Effector memory CD4-positive, alpha-beta T cell (primary cell): Measurements from ENCODE around the gene CEP250.
"Not testable (repeated sequence)": the region's sequence is repeated elsewhere in the genome, so short reads cannot be mapped to it uniquely, and the experiment has no call there.

Experiments used
- DNase-seq, 3 donors: peaks; one replicate each; pipeline ENCODE4 v3.0.0-alpha.2; 2020
- H3K27ac ChIP-seq: 2 replicates; pipeline ENCODE4 v1.7.0; 2013; ENCODE audit warnings: mild to moderate bottlenecking, low read length, moderate library complexity; ENCODE audit not compliant: insufficient read depth, poor library complexity, severe bottlenecking
- H3K27me3 ChIP-seq: replicated peaks from 2 replicates; pipeline ENCODE4 v1.7.0; 2013; ENCODE audit warnings: mild to moderate bottlenecking, low read length; ENCODE audit not compliant: insufficient read depth, control insufficient read depth, poor library complexity, severe bottlenecking
- H3K36me3 ChIP-seq: 2 replicates; pipeline ENCODE4 v1.7.0; 2013; ENCODE audit warnings: mild to moderate bottlenecking, low read length, moderate library complexity; ENCODE audit not compliant: control insufficient read depth, insufficient read depth
- H3K4me1 ChIP-seq: 2 replicates; pipeline ENCODE4 v1.7.0; 2013; ENCODE audit warnings: low read length, mild to moderate bottlenecking; ENCODE audit not compliant: control insufficient read depth, insufficient read depth, poor library complexity, severe bottlenecking
- H3K4me3 ChIP-seq: 2 replicates; pipeline ENCODE4 v1.7.0; 2013; ENCODE audit warnings: low read length, low read depth, mild to moderate bottlenecking; ENCODE audit not compliant: insufficient read depth, poor library complexity, severe bottlenecking
- H3K9me3 ChIP-seq: 2 replicates; pipeline ENCODE4 v1.7.0; 2013; ENCODE audit warnings: mild to moderate bottlenecking, low read length, moderate library complexity; ENCODE audit not compliant: control insufficient read depth

Gene CEP250

DNA sequence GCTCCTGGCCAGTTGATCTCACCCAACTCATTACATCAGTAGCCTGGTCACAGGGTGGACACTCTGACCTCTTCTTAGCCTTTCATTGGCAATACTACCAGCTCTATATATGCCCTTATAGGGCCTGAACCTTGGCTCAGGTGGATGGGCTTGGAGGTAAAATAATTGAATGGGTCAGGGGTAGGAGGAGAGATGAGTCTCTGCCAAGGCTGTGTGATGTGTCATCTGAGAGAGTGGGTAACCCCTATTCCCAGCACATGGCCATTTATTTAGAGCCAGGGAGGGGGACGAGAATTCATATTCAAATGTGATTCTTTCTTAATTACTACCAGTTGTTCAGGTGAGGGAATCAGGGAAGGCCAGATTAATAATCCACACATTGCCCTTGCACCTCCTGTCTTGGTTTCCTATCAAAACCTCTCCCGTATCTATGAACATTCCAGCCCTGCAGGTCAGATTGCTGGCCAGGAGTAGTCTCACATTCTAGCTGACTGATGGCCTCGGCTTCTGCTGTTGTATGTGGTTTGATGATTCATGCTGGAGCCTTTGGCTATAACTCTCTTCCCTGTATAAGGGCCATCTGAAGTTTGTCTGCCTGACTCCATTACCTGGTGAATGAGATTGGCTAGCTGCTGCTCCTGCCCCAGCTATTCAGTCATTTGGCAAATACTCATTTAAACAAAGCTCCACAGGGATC lies 60.7 kb downstream of the CEP250 start:
- no peaks in the 10 kb centered on the region for H3K27me3 ChIP-seq
- H3K9me3 ChIP-seq, result no peaks in the 10 kb centered on the region
- no peak overlapping the region for H3K4me3 ChIP-seq
- peaks cover 28% of the 10 kb centered on the region for H3K36me3 ChIP-seq
- no peak overlapping the region for H3K27ac ChIP-seq
- DNase-seq, result no peak
- H3K4me1 ChIP-seq, result no peaks in the 10 kb centered on the region

GRCh38 chr20:35517125-35517524 lies 61.7 kb downstream of the CEP250 start:
- peaks cover 17% of the 10 kb centered on the region for H3K36me3 ChIP-seq
- H3K27me3 ChIP-seq, result no peaks in the 10 kb centered on the region
- no peaks in the 10 kb centered on the region for H3K9me3 ChIP-seq
- H3K4me1 ChIP-seq, result no peaks in the 10 kb centered on the region
- no peak overlapping the region for H3K4me3 ChIP-seq
- H3K27ac ChIP-seq, result no peak overlapping the region
- no peak for DNase-seq

DNA sequence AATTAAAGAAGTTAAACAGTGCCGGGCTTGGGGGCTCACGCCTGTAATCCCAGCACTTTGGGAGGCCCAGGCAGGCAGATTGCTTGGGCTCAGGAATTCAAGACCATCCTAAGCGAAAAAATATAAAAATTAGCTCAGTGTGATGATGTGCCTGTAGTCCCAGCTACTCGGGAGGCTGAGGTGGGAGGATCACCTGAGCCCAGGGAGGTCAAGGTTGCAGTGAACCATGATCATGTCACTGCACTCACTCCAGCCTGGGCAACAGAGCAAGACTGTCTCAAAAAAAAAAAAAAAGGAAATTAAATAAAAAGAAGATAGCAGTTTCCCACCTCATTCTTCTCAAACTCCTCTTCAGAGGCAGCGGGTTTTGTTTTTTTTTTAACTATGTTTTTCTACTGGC lies 62.4 kb downstream of the CEP250 start:
- not testable (repeated sequence) for H3K9me3 ChIP-seq, H3K4me1 ChIP-seq, H3K27ac ChIP-seq, DNase-seq, H3K27me3 ChIP-seq, H3K4me3 ChIP-seq
- peaks cover 14% of the 10 kb centered on the region for H3K36me3 ChIP-seq

DNA sequence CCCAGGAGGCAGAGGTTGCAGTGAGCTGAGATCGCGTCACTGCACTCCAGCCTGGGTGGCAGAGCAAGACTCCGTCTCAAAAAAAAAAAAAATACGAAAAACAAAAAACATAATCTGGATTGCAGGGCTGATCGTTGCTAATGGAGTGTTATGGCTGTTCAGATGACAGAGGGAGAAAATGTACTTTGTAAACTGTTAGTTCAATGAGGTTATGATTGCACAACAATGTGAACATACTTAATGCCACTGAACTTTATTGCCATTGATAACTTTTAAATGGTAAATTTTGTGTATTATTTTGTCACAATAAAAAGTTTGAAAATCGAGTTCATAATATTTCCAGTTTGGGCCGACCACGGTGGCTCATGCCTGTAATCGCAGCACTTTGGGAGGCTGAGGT lies 63.6 kb downstream of the CEP250 start:
- no peaks in the 10 kb centered on the region for H3K4me1 ChIP-seq
- no peak for DNase-seq
- H3K36me3 ChIP-seq, result peaks cover 8% of the 10 kb centered on the region
- no peak overlapping the region for H3K4me3 ChIP-seq
- H3K9me3 ChIP-seq, result no peaks in the 10 kb centered on the region
- no peak overlapping the region for H3K27ac ChIP-seq
- no peaks in the 10 kb centered on the region for H3K27me3 ChIP-seq

GRCh38 chr20:35523298-35523888 lies 68.0 kb downstream of the CEP250 start:
- no peak for DNase-seq
- Histone ChIP-seq H3K27me3 (no peaks in the 10 kb centered on the region), H3K4me1 (no peaks in the 10 kb centered on the region), H3K36me3 (no peaks in the 10 kb centered on the region), H3K9me3 (no peaks in the 10 kb centered on the region), H3K27ac (no peak overlapping the region), H3K4me3 (no peak overlapping the region)

DNA sequence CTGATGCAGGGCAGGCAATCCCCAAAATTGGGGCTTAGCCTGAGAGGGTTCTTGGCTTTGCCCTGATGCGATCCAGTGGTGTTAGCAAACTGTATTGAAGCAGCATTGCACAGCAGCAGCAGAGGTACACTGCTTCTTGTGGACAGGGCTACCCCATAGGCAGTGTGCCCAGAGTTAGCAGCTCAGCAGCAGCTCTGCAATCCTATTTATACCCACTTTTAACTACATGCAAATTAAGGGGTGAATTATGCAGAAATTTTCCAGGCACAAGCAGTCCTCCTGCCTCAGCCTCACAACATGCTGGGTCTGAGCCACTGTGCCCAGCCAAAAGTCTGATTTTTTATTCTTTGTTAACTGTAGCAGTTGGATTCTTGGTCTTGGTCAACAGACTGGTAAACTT lies 70.2 kb downstream of the CEP250 start:
- H3K27me3 ChIP-seq, result no peaks in the 10 kb centered on the region
- no peaks in the 10 kb centered on the region for H3K4me1 ChIP-seq
- no peak for DNase-seq
- H3K4me3 ChIP-seq, result no peak overlapping the region
- H3K9me3 ChIP-seq, result no peaks in the 10 kb centered on the region
- no peak overlapping the region for H3K27ac ChIP-seq
- no peaks in the 10 kb centered on the region for H3K36me3 ChIP-seq

GRCh38 chr20:35527122-35527769 lies 71.8 kb downstream of the CEP250 start:
- no peaks in the 10 kb centered on the region for H3K27me3 ChIP-seq
- H3K4me3 ChIP-seq, result no peak overlapping the region
- no peak overlapping the region for H3K27ac ChIP-seq
- no peaks in the 10 kb centered on the region for H3K36me3 ChIP-seq
- H3K4me1 ChIP-seq, result no peaks in the 10 kb centered on the region
- no peak for DNase-seq
- no peaks in the 10 kb centered on the region for H3K9me3 ChIP-seq

DNA sequence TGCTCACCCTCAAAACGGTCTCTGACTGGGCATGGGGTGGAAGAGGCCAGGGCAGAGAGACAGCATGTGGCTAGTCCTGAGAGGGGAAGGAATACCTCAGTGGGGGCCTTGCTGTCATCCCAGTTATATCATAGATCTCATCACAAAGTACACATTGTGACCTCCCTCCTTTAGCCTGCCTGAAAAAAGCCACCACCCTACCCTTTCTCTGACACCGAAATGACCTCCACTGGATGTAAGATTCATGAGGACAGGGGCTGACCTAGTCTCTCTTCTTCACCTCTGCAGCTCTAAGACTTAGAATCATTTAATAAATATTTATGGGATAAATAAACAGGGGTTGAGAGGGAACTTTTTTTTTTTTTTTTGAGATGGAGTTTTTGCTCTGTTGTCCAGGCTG lies 74.2 kb downstream of the CEP250 start, which contains the start of gene C20orf173:
Gene C20orf173 (minus strand): TSS at position 101 of the 400 bp plus-strand sequence. CDS start 279 bp downstream, outside the sequence.
- Histone ChIP-seq H3K4me3 (no peak within 1 kb of the TSS), H3K4me1 (no peaks in the 10 kb centered on the region), H3K27ac (no peak within 1 kb of the TSS), H3K36me3 (no peaks in the 10 kb centered on the region), H3K9me3 (no peaks in the 10 kb centered on the region), H3K27me3 (no peaks in the 10 kb centered on the region)
- no peak for DNase-seq

DNA sequence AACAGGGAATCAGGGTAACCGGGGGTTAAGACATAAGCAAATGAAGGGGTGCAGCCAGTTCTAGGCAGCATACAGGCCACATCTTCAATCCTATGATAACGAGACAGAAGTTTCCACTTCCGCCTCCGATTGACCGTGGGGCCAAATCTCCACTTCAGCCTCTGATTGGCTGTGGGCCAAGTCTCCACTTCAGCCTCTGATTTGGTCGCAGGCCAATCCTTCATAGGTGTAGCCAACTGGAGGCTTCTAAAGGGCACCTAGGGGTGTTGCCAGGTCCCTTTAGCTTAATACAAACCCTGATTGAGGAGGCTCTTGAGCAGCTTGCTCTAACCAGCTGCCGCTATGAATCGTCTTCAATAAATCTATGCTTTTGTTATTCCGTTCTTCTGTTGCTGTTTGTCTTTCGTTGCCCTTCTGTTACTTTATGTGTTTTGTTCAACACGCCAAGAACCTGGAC lies 84.4 kb downstream of the CEP250 start:
- DNase-seq, result no peak
- H3K4me1 ChIP-seq, result peaks cover 3% of the 10 kb centered on the region
- H3K9me3 ChIP-seq, result no peaks in the 10 kb centered on the region
- H3K27ac ChIP-seq, result no peak overlapping the region
- no peaks in the 10 kb centered on the region for H3K36me3 ChIP-seq
- no peak overlapping the region for H3K4me3 ChIP-seq
- no peaks in the 10 kb centered on the region for H3K27me3 ChIP-seq

DNA sequence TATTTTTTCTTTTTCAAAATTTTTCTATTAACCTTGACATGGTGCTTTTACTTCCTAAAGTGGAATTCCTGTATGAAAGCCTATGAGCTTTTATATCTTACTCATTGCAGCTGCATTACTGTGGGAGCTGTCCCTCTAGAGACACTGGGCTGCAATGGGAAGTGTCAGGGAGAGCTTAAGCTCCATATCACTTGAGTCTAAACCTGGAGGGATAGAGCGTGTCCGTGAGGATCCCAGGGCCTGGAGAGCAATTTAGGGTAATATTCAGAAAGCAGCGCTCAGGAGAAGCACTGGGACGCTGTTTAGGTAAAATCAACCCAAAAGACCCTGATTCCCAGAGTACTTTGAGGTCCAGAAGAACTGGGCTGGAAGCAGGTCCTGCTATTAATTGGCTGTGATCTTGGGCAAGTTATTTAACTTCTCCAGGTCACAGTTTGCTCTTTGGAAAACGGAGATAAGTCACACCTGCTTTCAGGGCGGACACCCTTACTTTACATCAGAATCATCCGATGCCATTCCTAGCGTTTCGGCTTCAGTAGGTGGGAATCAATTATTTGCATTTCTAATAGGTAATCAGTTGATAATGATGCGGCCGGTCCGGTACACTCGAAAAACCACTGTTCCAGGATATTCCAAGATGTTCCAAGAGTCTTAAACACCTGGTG lies 85.9 kb downstream of the CEP250 start:
- H3K27ac ChIP-seq, result peak overlapping the region; percentile 79
- H3K36me3 ChIP-seq, result no peaks in the 10 kb centered on the region
- peak overlapping the region; percentile 92 for H3K4me3 ChIP-seq

More for the DNA sequence above, 85.9 kb downstream of the CEP250 start:
- no peak for DNase-seq
- Histone ChIP-seq H3K4me1 (peaks cover 3% of the 10 kb centered on the region), H3K27me3 (no peaks in the 10 kb centered on the region), H3K9me3 (no peaks in the 10 kb centered on the region)
